Kidney capillary endothelial cell (primary cell): Measurements from ENCODE around the gene RBM8A.

ENCODE experiments used
- DNase-seq: peaks from one replicate; pipeline ENCODE4 v3.0.0-alpha.2; 2018; ENCODE audit warnings: low spot score

RBM8A gene

GRCh38 chr1:145927063-145927886 lies at the start of gene RBM8A:
Gene RBM8A (minus strand): TSS chr1:145927484. CDS start chr1:145927426, 58 bp downstream.
- peak; percentile 96 for DNase-seq

DNA sequence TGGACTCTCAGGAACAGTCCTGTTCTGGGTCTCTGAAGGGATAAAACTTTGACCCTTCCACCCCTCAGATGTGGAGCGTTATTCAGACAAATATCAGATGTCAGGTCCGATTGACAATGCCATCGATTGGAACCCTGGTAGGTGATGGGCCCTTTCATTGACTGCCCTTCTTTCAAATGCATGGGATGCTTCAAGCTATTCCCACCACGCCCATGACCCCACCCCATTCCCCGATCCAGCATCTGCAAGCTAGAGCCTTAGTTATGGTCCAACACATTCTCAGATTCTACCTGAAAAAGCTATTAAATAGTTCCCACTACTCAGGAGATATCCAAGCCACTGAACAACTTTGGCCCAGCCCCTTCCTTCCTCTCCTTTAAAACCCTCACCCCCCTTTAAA lies 49.7 kb upstream of the RBM8A start:
- DNase-seq = no peak

DNA sequence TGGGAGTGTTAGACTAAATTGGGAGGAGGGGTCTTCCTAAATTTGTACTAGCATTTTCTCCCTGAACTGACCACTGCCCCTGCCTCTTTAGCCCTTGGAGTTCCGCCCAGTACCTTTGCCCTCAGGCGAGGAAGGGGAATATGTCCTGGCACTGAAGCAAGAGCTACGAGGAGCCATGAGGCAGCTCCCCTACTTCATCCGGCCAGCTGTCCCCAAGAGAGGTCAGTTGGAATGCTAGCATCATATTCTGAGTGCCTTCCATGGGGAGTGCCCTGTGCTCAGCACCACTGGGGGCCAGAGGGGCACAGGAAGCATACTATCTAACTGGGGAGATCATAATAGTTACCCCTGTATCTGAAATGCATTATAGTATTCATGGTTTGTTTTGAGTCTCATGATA lies 47.9 kb upstream of the RBM8A start:
- DNase-seq = no peak

DNA sequence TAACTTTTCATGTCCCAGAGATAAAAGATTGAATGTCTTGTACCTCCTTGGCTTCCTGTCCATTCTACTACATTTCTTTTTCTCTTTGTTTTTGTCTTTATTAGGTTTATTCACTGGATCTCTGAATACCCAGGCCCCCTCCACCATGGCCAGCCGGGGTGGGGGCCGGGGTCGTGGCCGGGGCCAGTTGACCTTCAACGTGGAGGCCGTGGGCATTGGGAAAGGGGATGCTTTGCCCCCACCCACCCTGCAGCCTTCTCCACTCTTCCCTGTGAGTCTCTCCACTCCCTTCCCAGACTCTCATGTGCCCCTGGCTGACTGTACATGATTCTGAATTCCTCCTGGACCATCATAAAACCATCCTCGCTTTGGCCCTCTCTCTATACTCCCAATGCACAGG lies 47.4 kb upstream of the RBM8A start:
- no peak for DNase-seq

DNA sequence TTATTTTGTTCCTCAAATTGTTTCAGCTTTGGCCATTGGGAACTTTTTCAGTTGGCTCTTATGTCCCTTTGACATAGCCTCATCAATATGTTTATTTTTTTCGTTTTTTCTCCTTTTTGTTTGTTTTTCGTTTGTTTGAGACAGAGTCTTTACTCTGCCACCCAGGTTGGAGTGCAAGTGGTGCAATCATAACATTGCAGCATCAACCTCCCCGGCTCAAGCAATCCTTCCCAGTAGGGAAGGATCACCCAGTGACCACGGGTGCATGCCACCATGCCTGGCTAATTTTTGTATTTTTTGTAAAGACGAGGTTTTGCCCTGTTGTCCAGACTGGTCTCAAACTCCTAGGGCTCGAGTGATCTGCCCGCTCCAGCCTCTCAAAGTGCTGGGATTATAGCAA lies 45.3 kb upstream of the RBM8A start:
- no peak for DNase-seq

DNA sequence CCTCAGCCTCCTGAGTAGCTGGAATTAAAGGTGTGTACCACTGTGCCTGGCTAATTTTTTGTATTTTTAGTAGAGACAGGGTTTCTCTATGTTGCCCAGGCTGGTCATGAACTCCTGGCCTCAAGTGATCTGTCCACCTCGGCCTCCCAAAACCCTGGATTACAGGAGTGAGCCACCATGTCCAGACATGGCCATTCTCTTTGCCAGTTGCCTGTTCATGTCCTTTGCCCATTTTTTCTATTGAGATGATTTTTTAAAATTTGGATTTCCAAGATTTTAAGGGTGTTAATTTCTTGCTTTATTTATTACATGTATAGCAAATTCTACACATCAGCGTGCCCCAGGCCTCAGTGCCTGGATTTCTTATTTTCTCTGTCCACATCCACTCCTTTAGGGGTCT lies 40.0 kb upstream of the RBM8A start:
- no peak for DNase-seq

DNA sequence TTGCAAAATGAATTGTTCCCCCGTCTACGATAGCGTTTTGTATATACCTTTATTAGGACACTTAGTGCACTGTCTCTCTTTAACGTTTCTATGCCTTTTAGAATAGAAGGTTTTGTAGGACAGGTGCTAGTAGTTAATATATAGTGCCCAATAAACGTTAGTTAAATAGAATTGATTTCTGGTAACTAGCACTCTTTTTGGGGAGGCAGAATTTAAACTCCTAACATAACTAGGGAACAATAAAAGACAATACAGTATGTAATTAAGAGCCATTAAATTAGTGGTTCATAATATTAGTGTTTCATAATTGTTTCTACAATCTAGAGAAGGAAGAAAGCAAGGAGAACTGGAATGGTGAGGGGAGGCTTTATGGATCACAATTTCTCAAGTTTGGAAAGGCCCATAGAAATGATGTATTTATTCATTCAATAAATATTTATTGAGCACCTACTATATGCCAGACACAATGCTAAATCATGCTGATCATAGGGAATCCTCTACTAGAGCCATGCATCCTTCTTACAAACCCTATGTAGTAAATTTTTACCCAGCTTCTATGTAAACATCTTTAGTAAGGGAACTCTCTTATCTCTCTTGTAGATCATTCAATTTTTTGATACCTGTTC lies 37.9 kb upstream of the RBM8A start:
- no peak for DNase-seq

GRCh38 chr1:145964328-145965118 lies 37.2 kb upstream of the RBM8A start, which contains the start of the genes ANKRD34A and POLR3GL:
Gene ANKRD34A (minus strand): TSS chr1:145964575. CDS start chr1:145961759, 2,816 bp downstream.
Gene POLR3GL (plus strand): TSS chr1:145964690. CDS start chr1:145974866, 10,176 bp downstream.
- DNase-seq = peak; percentile 84

DNA sequence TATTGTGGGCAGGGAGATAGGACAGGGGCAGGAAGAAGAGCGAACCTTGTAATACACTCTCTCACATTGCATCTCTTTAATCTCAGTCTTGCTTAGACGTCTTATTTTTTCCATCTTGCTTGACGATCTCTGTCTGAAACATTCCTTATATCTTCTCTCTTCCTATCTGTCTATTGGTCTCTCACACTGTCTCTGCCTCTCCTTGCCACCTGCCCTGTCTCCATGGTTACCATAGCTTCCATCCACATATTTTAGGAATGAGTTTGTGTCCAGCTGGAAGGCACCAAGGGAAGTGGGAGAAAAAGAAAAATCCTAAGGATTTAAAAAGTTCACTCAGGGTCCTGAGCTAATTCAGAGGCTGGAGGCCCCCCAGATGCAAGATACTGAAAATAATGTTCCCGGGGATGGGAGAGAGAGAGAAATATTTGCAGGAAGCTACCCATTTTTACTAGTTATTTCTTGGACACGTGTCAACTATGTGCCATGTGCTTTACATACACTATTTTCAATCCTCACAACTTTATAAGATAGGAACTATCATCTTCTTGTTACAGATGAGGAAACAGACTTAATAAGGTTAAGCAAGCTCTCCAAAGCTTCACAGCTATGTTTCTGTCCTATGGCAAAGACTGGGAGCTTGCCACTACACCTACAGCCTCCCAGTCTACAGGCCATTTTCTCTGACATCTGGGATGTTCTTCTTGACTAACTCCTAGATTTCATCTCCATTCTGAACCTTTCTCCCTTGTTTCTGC lies 36.2 kb upstream of the RBM8A start:
- DNase-seq = no peak

- DNase-seq = no peak
These were observed 35.1 kb upstream of the RBM8A start for GRCh38 chr1:145962157-145963102.

- no peak for DNase-seq
These were observed 34.3 kb upstream of the RBM8A start for GRCh38 chr1:145961425-145962156.

DNA sequence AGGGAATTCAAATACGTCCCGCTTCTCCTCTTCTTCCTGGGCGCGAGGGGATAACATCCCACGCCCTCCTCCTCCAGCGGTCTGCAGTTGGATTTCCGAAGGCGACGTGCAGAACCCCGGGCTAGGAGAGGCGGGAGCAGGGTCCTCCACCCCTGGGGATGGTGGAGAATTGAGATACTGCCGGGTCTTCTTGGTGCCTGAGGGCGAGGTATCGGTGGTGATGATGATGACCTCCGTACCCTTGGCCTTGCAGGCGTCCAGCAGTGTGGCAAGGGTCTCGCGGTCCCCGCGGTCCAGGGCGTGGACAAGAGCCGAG lies 33.8 kb upstream of the RBM8A start:
- DNase-seq = no peak

DNA sequence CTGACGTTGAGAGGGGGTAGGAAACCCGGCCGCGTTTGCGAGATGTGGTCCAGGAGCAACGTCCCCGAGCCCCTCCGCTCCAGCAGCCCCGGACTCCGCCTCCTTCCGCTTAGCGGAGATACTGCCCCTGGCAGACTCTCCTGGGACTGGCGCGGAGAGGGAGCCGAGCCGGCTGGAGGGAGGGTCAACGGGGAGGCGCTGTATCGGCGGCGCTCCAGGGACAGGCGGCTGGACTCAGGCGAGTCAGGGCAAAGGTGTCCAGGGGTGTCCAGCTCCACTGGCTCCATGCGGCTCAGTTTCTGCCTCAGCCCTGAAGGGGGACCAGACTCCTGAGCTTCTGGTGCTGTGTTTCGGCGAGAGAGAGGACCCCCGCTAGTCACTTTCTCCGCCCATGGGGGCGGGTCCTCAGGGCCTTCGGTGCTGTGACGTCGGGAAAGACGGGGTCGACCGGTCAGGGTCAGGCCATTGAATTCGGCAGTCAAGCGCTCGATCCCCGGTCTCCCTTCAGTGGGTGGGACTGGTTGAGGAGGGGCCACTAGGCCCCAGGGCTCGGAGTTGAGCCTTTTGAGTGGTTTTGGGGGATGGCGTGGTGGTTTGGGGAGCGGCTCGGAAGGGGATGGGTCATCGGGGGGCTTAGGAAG lies 33.3 kb upstream of the RBM8A start:
- no peak for DNase-seq

GRCh38 chr1:145959957-145960467 lies 32.7 kb upstream of the RBM8A start:
- DNase-seq = no peak

DNA sequence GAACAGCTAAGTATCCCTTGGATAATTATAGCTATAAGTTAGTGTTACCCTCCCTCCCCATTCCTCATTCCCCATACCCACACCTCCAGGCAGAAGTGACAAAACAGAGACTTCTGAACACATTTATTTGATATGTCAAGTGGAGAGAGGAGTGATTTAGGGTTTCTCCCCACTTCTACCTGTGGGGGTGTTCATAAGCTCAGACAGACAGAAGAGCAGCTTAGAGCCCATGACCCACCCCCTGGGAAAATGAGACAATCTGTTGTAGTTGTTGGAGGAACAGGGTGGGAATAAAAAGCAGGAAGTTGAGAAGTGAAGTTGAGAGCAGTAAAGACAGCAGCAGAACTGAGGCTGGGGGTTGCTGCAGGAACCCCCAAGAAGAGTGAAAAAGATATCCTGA lies 32.0 kb upstream of the RBM8A start:
- no peak for DNase-seq

DNA sequence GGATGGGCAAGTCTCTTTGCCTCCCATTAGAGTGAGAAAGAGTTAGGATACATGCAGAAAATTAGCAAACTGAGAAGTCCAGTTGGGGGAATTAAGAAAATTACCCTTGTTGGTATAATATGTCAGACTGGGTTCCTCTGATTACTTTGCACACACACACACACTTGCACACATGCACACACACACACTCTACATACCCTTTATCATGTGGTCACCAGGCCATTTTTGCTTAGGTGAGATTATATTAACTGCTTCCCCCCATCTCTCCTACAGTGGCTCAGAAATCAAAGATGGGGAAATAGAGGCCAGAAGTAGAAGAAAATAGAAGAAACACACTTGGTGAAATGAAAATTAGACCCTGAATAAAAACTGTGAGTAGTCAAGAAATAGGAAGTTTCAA lies 31.4 kb upstream of the RBM8A start:
- no peak for DNase-seq

- peak; percentile 95 for DNase-seq
These were observed 30.4 kb upstream of the RBM8A start, which contains the start of gene LIX1L for GRCh38 chr1:145957443-145958319. Gene LIX1L (minus strand): TSS chr1:145958017. CDS start chr1:145957927, 90 bp downstream.

DNA sequence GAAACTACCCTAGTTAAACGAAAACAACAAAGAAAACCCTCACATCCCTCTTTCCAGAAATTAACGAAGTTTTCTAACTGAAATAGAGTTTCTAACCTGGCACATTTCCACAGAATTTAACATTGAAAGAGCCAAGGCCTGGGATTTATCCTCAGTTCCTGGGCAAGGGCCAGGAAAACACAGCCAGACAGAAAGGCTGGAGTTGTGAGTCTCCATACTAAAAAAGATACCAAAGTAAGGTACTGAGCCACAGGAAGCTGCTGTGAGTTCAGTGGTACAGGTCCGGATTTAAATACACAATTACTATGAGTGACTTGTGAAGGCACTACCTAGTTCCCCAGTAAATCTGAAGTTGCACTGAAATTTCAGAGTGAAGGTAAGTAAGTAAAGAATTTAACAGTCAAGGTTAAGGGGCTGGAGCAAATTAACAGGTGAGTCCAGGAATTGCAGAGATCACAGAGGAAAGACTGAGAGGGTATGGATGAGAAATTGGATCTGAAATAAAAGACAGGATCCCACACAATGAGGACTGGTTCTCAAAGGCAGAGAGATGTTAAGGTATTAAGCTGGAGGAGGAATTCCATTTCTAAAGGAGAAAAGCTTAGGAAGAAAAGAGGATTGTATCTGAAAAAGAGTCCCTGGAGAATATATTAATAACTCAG lies 29.6 kb upstream of the RBM8A start:
- DNase-seq = no peak
